Endodermal cell (in vitro differentiated cells): ENCODE results near the gene ROBO3. TPM values are rescaled to one million over a fixed set of nuclear protein-coding genes. Genes with fewer than 3 reads are reported as not detected.

Source experiments
- DNase-seq: peaks from one replicate; pipeline ENCODE4 v3.0.0-alpha.2; 2017
- H3K27ac ChIP-seq: 2 replicates; pipeline ENCODE4 v1.5.1; 2013; ENCODE audit warnings: mild to moderate bottlenecking, low read depth, low read length, moderate library complexity
- H3K27me3 ChIP-seq: 2 replicates; pipeline ENCODE4 v1.6.1; 2013; ENCODE audit warnings: mild to moderate bottlenecking, low read length, moderate library complexity; ENCODE audit not compliant: insufficient read depth, control insufficient read depth, poor library complexity, severe bottlenecking
- H3K36me3 ChIP-seq: 2 replicates; pipeline ENCODE4 v1.7.0; 2013; ENCODE audit warnings: mild to moderate bottlenecking, low read length, moderate library complexity; ENCODE audit not compliant: control insufficient read depth, insufficient read depth
- H3K4me1 ChIP-seq: one replicate; pipeline ENCODE4 v1.7.0; 2013; ENCODE audit warnings: low read length; ENCODE audit not compliant: control insufficient read depth, insufficient read depth
- H3K4me3 ChIP-seq: 2 replicates; pipeline ENCODE4 v1.5.1; 2013; ENCODE audit warnings: mild to moderate bottlenecking, low read length, moderate library complexity
- H3K9ac ChIP-seq: 2 replicates; pipeline ENCODE4 v1.6.1; 2013; ENCODE audit warnings: mild to moderate bottlenecking, low read length, moderate library complexity; ENCODE audit not compliant: poor library complexity, severe bottlenecking; ENCODE audit errors: extremely low read depth
- H3K9me3 ChIP-seq: 2 replicates; pipeline ENCODE4 v1.6.1; 2013; ENCODE audit warnings: mild to moderate bottlenecking, low read length, moderate library complexity; ENCODE audit not compliant: control insufficient read depth
- H3K27ac Mint-ChIP-seq: 2 replicates; pipeline ENCODE4 v1.8.0; 2020; ENCODE audit warnings: mixed read lengths
- H3K27me3 Mint-ChIP-seq: 2 replicates; pipeline ENCODE4 v1.8.0; 2021; ENCODE audit warnings: mild to moderate bottlenecking, mixed read lengths; ENCODE audit not compliant: insufficient read depth
- H3K36me3 Mint-ChIP-seq: 2 replicates; pipeline ENCODE4 v1.8.0; 2020; ENCODE audit warnings: low read depth, mixed read lengths
- H3K4me1 Mint-ChIP-seq: 2 replicates; pipeline ENCODE4 v1.8.0; 2020; ENCODE audit warnings: mixed read lengths
- H3K4me3 Mint-ChIP-seq: 2 replicates; pipeline ENCODE4 v1.8.0; 2020; ENCODE audit warnings: mild to moderate bottlenecking, moderate library complexity, mixed read lengths
- H3K9me3 Mint-ChIP-seq: 2 replicates; pipeline ENCODE4 v1.8.0; 2020; ENCODE audit warnings: mild to moderate bottlenecking, mixed read lengths
- WGBS, 2 experiments: methylation state at CpG; one replicate each; pipeline versions ENCODE4 v1.1.5 to v1.1.7; 2013; ENCODE audit warnings: missing lambda C conversion rate in 2 of 2, mixed read lengths in 1 of 2; ENCODE audit not compliant: insufficient coverage in 1 of 2, insufficient read length in 1 of 2; 5-methylcytosine and 5-hydroxymethylcytosine counted together
- total RNA-seq, 2 donors: library from RNA; stranded (reverse); fragmentation: NEBNext Ultra II Directional in 1 of 2; extraction: Animal tissue kit (Norgen Biotek cat#: 25700) in 1 of 2; gene quantifications; 2 replicates in 1 of 2; 3 replicates in 1 of 2; pipeline ENCODE4 v1.2.1, GENCODE V29; 2021
- TF ChIP-seq, protein P1 (sequence below): fragments of 200-600 bp; sonication (generic); conservative IDR thresholded peaks from 2 replicates; pipeline ENCODE4 v1.5.0; 2021; ENCODE audit warnings: antibody characterized with exemption, mild to moderate bottlenecking

The ROBO3 gene
- total RNA-seq, 2 donors from 2014 or later: 15.3 to 16.2 TPM

DNA sequence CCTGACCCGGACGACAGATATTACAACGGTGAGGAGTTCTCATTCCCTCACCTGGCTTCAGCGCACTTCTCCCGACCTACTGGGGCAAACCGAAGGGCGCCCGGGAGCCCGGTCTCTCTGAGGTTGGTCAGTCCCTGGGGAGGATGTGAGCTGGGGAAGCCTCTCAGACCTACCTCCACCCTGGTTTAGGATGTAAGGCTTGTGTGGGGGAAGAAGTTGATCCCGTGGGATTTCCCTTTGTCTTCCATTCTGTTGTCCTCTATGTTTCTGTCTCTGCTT lies 12.3 kb downstream of the ROBO3 start:
- H3K27ac Mint-ChIP-seq: no peak overlapping the region
- Histone ChIP-seq H3K4me3 (no peak overlapping the region), H3K27me3 (peaks cover 43% of the 10 kb centered on the region)

DNA sequence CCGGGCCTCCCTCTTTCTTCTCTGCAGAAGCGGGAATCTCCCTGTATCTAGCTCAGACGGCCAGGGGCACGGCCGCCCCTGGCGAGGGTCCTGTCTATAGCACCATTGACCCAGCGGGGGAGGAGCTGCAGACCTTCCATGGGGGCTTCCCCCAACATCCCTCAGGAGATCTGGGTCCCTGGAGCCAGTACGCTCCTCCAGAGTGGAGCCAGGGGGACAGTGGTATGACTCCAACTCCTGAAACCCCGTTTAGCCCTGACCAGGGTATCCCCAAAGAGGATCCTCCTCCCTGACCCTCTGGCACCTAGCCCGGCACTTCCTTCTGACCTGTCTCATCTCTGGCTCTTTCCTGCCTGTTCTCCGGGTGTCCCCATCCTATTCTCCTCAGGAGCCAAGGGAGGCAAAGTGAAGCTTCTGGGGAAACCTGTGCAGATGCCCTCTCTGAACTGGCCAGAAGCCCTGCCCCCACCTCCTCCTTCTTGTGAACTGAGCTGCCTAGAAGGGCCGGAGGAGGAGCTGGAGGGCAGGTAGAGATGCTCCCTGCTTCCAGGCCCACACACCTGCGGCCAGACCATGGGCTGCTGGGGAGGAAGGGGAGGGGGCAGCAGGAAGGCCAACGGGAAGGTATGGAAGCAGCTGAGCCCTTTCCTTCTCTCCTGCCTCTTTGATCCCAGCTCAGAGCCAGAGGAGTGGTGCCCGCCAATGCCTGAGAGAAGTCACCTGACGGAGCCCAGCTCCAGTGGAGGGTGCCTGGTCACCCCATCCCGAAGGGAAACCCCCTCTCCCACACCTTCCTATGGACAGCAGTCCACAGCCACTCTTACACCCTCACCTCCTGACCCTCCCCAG lies 12.9 kb downstream of the ROBO3 start:
- Mint-ChIP-seq H3K36me3 (peaks cover 2% of the 10 kb centered on the region), H3K4me3 (peak overlapping the region; percentile 73), H3K27ac (no peak overlapping the region), H3K9me3 (no peaks in the 10 kb centered on the region), H3K4me1 (peaks cover 12% of the 10 kb centered on the region), H3K27me3 (peaks cover 37% of the 10 kb centered on the region)
- Histone ChIP-seq H3K9ac (no peak overlapping the region), H3K27me3 (peaks cover 38% of the 10 kb centered on the region), H3K4me1 (no peaks in the 10 kb centered on the region), H3K36me3 (no peaks in the 10 kb centered on the region), H3K27ac (no peak overlapping the region), H3K4me3 (no peak overlapping the region), H3K9me3 (no peaks in the 10 kb centered on the region)
- TF ChIP-seq, protein P1, sequence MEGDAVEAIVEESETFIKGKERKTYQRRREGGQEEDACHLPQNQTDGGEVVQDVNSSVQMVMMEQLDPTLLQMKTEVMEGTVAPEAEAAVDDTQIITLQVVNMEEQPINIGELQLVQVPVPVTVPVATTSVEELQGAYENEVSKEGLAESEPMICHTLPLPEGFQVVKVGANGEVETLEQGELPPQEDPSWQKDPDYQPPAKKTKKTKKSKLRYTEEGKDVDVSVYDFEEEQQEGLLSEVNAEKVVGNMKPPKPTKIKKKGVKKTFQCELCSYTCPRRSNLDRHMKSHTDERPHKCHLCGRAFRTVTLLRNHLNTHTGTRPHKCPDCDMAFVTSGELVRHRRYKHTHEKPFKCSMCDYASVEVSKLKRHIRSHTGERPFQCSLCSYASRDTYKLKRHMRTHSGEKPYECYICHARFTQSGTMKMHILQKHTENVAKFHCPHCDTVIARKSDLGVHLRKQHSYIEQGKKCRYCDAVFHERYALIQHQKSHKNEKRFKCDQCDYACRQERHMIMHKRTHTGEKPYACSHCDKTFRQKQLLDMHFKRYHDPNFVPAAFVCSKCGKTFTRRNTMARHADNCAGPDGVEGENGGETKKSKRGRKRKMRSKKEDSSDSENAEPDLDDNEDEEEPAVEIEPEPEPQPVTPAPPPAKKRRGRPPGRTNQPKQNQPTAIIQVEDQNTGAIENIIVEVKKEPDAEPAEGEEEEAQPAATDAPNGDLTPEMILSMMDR: no peak
- 79 to 85% methylated on average over 8 to 17 of the region's 17 CpGs for WGBS, 2 experiments
- DNase-seq: peak; percentile 45

More for the DNA sequence above, 12.3 kb downstream of the ROBO3 start:
- WGBS, 2 experiments: 89% methylated on average over 9 of the region's 10 CpGs; no CpG with 5 or more reads in 1 of the 2 experiments
- H3K4me3 Mint-ChIP-seq: peak overlapping the region; percentile 73
- H3K4me1 Mint-ChIP-seq: peaks cover 12% of the 10 kb centered on the region
- peaks cover 43% of the 10 kb centered on the region for H3K27me3 Mint-ChIP-seq
- no peak for DNase-seq
- H3K9me3 Mint-ChIP-seq: no peaks in the 10 kb centered on the region
- no peaks in the 10 kb centered on the region for H3K4me1 ChIP-seq
- H3K9me3 ChIP-seq: no peaks in the 10 kb centered on the region
- TF ChIP-seq, protein P1: no peak
- no peaks in the 10 kb centered on the region for H3K36me3 ChIP-seq
- no peak overlapping the region for H3K27ac ChIP-seq
- H3K9ac ChIP-seq: no peak overlapping the region
- H3K36me3 Mint-ChIP-seq: peaks cover 2% of the 10 kb centered on the region

DNA sequence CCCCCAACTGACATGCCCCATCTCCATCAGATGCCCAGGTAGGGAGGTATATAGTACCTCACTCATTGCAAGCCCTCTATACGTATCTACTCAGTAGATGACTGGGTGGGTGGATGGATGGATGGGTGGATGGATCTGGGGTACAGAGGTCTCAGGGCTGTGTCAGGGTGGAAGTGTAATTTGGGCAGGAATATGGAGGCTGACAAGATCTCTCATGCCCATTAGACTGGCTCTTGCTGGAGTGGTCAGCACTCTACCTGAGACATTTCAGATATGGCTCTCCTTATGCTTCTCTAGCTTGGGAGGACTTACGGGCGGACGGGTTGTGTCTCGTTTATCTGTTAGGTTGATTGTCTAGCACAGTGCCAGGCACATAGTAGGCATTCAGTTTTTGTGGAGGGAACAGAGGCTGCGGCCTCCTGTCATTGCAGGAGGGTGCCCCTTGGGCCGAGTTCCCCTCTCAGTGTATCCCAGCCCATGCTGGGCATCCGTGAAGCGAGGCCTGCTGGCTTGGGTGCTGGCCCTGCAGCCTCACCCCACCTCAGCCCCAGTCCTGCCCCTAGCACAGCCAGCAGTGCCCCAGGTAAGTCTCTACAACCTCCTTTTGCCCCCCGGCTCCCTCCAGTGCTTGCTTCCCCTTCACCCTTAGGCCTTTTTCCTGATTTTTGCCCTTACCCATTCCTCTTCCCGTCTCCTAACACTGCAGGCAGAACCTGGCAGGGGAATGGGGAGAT lies 13.7 kb downstream of the ROBO3 start:
- Mint-ChIP-seq H3K27ac (no peak overlapping the region), H3K36me3 (peaks cover 2% of the 10 kb centered on the region), H3K27me3 (peaks cover 33% of the 10 kb centered on the region), H3K4me1 (peaks cover 12% of the 10 kb centered on the region), H3K9me3 (no peaks in the 10 kb centered on the region), H3K4me3 (no peak overlapping the region)
- no peak for DNase-seq
- H3K9ac ChIP-seq: no peak overlapping the region
- no peaks in the 10 kb centered on the region for H3K9me3 ChIP-seq
- no peaks in the 10 kb centered on the region for H3K36me3 ChIP-seq
- TF ChIP-seq, protein P1: no peak
- H3K4me1 ChIP-seq: no peaks in the 10 kb centered on the region
- WGBS, 2 experiments: 94 to 98% methylated on average over 7 to 11 of the region's 11 CpGs
- H3K27ac ChIP-seq: no peak overlapping the region
- H3K27me3 ChIP-seq: peaks cover 30% of the 10 kb centered on the region
- H3K4me3 ChIP-seq: no peak overlapping the region
